HepG2 (cell line): ENCODE data around the gene CYSRT1. TPM values are rescaled to one million over a fixed set of nuclear protein-coding genes. Genes with fewer than 3 reads are reported as not detected.

Experiments
- KLF6 ChIP-seq: IDR thresholded peaks from 2 replicates; pipeline ENCODE4 v1.8.0; 2016; ENCODE audit warnings: missing biosample characterization, missing genetic modification reagents
- KMT2A ChIP-seq: sonication (generic); formaldehyde crosslinking; IDR thresholded peaks from 2 replicates; pipeline ENCODE4 v1.4.0; 2020; ENCODE audit warnings: missing genetic modification reagents
- MAZ ChIP-seq, 2 experiments: sonication (generic) in 1 of 2; formaldehyde crosslinking in 1 of 2; IDR thresholded peaks; 2 replicates each; pipeline versions ENCODE4 v1.5.0 to v1.6.1; 2012 to 2020; ENCODE audit warnings: low read depth in 2 of 2, mild to moderate bottlenecking in 2 of 2, borderline replicate concordance in 1 of 2, improper control_type of control experiment in 1 of 2, low read length in 1 of 2, missing genetic modification reagents in 1 of 2, moderate library complexity in 1 of 2
- RXRB ChIP-seq: IDR thresholded peaks from 2 replicates; pipeline ENCODE4 v1.6.1; 2016; ENCODE audit warnings: borderline replicate concordance, missing genetic modification reagents, missing compliant biosample characterization
- ZBTB7B ChIP-seq: sonication (generic); formaldehyde crosslinking; IDR thresholded peaks from 2 replicates; pipeline ENCODE4 v1.4.0; 2020; ENCODE audit warnings: missing genetic modification reagents
- ZNF337 ChIP-seq: sonication (generic); formaldehyde crosslinking; IDR thresholded peaks from 2 replicates; pipeline ENCODE4 v1.5.1; 2020; ENCODE audit warnings: missing genetic modification reagents, low read depth, mild to moderate bottlenecking, borderline replicate concordance
- ZNF44 ChIP-seq: sonication (generic); formaldehyde crosslinking; IDR thresholded peaks from 2 replicates; pipeline ENCODE4 v1.5.1; 2020; ENCODE audit warnings: mild to moderate bottlenecking, missing genetic modification reagents
- polyA plus RNA-seq, 8 experiments: library from polyadenylated mRNA; depleted of rRNA in 3 of 8; stranded (reverse) in 7 of 8; unstranded in 1 of 8; fragments of >200 nt; fragmentation: Illumina TruSeq in 4 of 8; extraction: Trizol in 4 of 8; gene quantifications; 2 replicates each; pipeline versions ENCODE4 v1.2.1 to v1.2.3, GENCODE V29; 2011 to 2016; ENCODE audit warnings: low read depth in 4 of 8, missing spikeins in 1 of 8, mixed read lengths in 1 of 8; ENCODE audit not compliant: insufficient read depth in 1 of 8
- total RNA-seq, 5 experiments: library from RNA; depleted of rRNA; stranded (reverse); fragments of >200 nt; fragmentation: Illumina TruSeq; extraction: Trizol; gene quantifications; 2 replicates each; pipeline ENCODE4 v1.2.3, GENCODE V29; 2016; ENCODE audit warnings: low read depth in 1 of 5
- TF ChIP-seq, protein P1 (sequence below): sonication (generic); formaldehyde crosslinking; IDR thresholded peaks from 2 replicates; pipeline ENCODE4 v1.4.0; 2020; ENCODE audit warnings: missing genetic modification reagents, mild to moderate bottlenecking, borderline replicate concordance

Gene CYSRT1
- total and polyA plus RNA-seq, 2 of the 13 experiments (the other 11 are each of a cell fraction or from before 2014, with no cell fraction given), result 1.5 to 2.1 TPM

DNA sequence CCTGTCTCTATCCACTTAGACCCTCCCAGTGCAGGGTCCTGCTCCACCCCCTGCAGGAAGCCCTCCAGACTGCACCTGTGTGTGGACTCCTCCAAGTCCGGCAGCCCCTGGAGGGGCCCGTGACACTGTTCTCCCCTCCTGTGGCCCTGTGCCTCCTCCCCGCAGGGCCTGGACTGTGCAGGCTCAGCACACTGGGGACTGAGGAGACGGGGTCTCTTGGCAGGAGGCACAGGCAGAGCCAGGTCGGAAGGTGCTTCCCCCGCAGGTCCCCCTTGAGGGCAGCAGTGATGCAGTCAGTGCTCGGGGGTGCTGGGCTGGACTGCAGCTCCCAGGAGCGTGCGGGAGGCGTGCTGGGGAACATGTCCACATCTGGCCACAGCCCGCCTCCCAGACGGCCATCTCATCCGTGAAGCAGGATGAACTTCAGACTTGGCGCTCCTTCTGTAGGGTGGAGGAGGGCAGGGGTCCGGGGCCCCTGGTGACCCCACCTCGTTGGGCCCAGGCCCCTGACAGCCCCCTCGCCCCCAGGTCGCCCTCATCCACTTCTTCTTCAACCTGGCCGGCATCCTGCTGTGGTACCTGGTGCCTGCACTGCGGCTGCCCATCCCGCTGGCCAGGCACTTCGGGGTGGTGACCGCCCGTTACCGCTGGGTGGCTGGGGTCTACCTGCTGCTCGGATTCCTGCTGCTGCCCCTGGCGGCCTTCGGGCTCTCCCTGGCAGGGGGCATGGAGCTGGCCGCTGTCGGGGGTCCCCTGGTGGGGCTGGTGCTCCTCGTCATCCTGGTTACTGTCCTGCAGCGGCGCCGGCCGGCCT lies 10.7 kb downstream of the CYSRT1 start (continued):
- no peak for TF ChIP-seq MAZ (IDR thresholded peaks at IDR 0.05; ENCODE audit: borderline replicate concordance, low read depth, low read length)
- peak; percentile 64 for TF ChIP-seq MAZ (CRISPR knock-in tag; IDR thresholded peaks at IDR 0.05; ENCODE audit: low read depth)
- 0 out of 2 replicates have a peak, but pooled peaks have one; percentile 2 for TF ChIP-seq KLF6 (CRISPR knock-in tag)
- TF ChIP-seq ZNF337 (CRISPR knock-in tag), result peak; percentile 11; the same call in 1 of the 2 replicates
- peak; percentile 30; the same call in 1 of the 2 replicates for TF ChIP-seq RXRB
- no peak for TF ChIP-seq KMT2A (CRISPR knock-in tag)
- 0 out of 2 replicates have a peak, but pooled peaks have one; percentile 35 for TF ChIP-seq ZNF44 (CRISPR knock-in tag)
- TF ChIP-seq, protein P1, sequence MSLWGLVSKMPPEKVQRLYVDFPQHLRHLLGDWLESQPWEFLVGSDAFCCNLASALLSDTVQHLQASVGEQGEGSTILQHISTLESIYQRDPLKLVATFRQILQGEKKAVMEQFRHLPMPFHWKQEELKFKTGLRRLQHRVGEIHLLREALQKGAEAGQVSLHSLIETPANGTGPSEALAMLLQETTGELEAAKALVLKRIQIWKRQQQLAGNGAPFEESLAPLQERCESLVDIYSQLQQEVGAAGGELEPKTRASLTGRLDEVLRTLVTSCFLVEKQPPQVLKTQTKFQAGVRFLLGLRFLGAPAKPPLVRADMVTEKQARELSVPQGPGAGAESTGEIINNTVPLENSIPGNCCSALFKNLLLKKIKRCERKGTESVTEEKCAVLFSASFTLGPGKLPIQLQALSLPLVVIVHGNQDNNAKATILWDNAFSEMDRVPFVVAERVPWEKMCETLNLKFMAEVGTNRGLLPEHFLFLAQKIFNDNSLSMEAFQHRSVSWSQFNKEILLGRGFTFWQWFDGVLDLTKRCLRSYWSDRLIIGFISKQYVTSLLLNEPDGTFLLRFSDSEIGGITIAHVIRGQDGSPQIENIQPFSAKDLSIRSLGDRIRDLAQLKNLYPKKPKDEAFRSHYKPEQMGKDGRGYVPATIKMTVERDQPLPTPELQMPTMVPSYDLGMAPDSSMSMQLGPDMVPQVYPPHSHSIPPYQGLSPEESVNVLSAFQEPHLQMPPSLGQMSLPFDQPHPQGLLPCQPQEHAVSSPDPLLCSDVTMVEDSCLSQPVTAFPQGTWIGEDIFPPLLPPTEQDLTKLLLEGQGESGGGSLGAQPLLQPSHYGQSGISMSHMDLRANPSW (CRISPR knock-in tag), result no peak
- TF ChIP-seq ZBTB7B, result peak; percentile 62
